ENCODE results near the gene NAALADL2.
"Not testable (repeated sequence)": the region's sequence is repeated elsewhere in the genome, so short reads cannot be mapped to it uniquely, and the experiment has no call there.

The NAALADL2 gene

GRCh38 chr3:175077216-175077615 lies 218.1 kb downstream of the NAALADL2 start:
- DNase-seq = peak; percentile 66

GRCh38 chr3:175082631-175083030 lies 223.5 kb downstream of the NAALADL2 start:
- DNase-seq = no peak

- DNase-seq = not testable (repeated sequence)
Measured at GRCh38 chr3:175087128-175087527, 228.0 kb downstream of the NAALADL2 start.

GRCh38 chr3:175088766-175089380 lies 229.7 kb downstream of the NAALADL2 start:
- no peak for DNase-seq

- no peak for DNase-seq
Measured at GRCh38 chr3:175091426-175092114, 232.4 kb downstream of the NAALADL2 start.

- DNase-seq = no peak
Measured at GRCh38 chr3:175093748-175094147, 234.6 kb downstream of the NAALADL2 start.

GRCh38 chr3:175094344-175094743 lies 235.2 kb downstream of the NAALADL2 start:
- no peak for DNase-seq

GRCh38 chr3:175098644-175099043 lies 239.5 kb downstream of the NAALADL2 start:
- no peak for DNase-seq

- DNase-seq = no peak
Measured at GRCh38 chr3:175102161-175102560, 243.0 kb downstream of the NAALADL2 start.

GRCh38 chr3:175103298-175103697 lies 244.2 kb downstream of the NAALADL2 start:
- DNase-seq = no peak

- no peak for DNase-seq
Measured at GRCh38 chr3:175105066-175105465, 245.9 kb downstream of the NAALADL2 start.

GRCh38 chr3:175107231-175107630 lies 248.1 kb downstream of the NAALADL2 start:
- DNase-seq = no peak

GRCh38 chr3:175107995-175108394 lies 248.9 kb downstream of the NAALADL2 start:
- no peak for DNase-seq

- no peak for DNase-seq
Measured at GRCh38 chr3:175108613-175109151, 249.5 kb downstream of the NAALADL2 start.

GRCh38 chr3:175111036-175111435 lies 251.9 kb downstream of the NAALADL2 start:
- no peak for DNase-seq

GRCh38 chr3:175118382-175118941 lies 259.3 kb downstream of the NAALADL2 start:
- no peak for DNase-seq

- no peak for DNase-seq
Measured at GRCh38 chr3:175121225-175121624, 262.1 kb downstream of the NAALADL2 start.

- no peak for DNase-seq
Measured at GRCh38 chr3:175127075-175127662, 268.0 kb downstream of the NAALADL2 start.

- DNase-seq = no peak
Measured at GRCh38 chr3:175129126-175129525, 270.0 kb downstream of the NAALADL2 start.

GRCh38 chr3:175129571-175129970 lies 270.4 kb downstream of the NAALADL2 start:
- no peak for DNase-seq

GRCh38 chr3:175131866-175132265 lies 272.7 kb downstream of the NAALADL2 start:
- not testable (repeated sequence) for DNase-seq

- not testable (repeated sequence) for DNase-seq
Measured at GRCh38 chr3:175132706-175133105, 273.6 kb downstream of the NAALADL2 start.

- no peak for DNase-seq
Measured at GRCh38 chr3:175144368-175144767, 285.2 kb downstream of the NAALADL2 start.

GRCh38 chr3:175146258-175146657 lies 287.1 kb downstream of the NAALADL2 start:
- no peak for DNase-seq

All from COR-L47 (cell line).